ENCODE measurements around the gene RUNX1. TPM values are rescaled to one million over a fixed set of nuclear protein-coding genes. Genes with fewer than 3 reads are reported as not detected.

Gene RUNX1
- total and polyA plus RNA-seq, 2 of the 13 experiments (the other 11 are each of a cell fraction or from before 2014, with no cell fraction given) = 5.4 to 6.4 TPM

- TF ChIP-seq ZNF142 (CRISPR knock-in tag; IDR thresholded peaks at IDR 0.05) = 0 out of 2 replicates have a peak, but pooled peaks have one; percentile 40
- TF ChIP-seq KDM5A (IDR thresholded peaks at IDR 0.05; ENCODE audit: borderline replicate concordance, low read length) = no peak
- TF ChIP-seq TSC22D2 (CRISPR knock-in tag; IDR thresholded peaks at IDR 0.05; ENCODE audit: borderline replicate concordance) = no peak
- no peak for TF ChIP-seq KLF16 (CRISPR knock-in tag; IDR thresholded peaks at IDR 0.05)
- TF ChIP-seq ATRX (CRISPR knock-in tag; IDR thresholded peaks at IDR 0.05; ENCODE audit: borderline replicate concordance) = no peak
- no peak for TF ChIP-seq NFE2L2 (IDR thresholded peaks at IDR 0.05; ENCODE audit: low read length)
- no peak for TF ChIP-seq ZNF552 (CRISPR knock-in tag; IDR thresholded peaks at IDR 0.05; ENCODE audit: borderline replicate concordance)
- TF ChIP-seq ZKSCAN8 (CRISPR knock-in tag; IDR thresholded peaks at IDR 0.05; ENCODE audit: borderline replicate concordance) = no peak
- TF ChIP-seq ZNF576 (CRISPR knock-in tag; IDR thresholded peaks at IDR 0.05) = no peak
- no peak for TF ChIP-seq ZNF562 (CRISPR knock-in tag; IDR thresholded peaks at IDR 0.05; ENCODE audit: borderline replicate concordance)
- no peak for TF ChIP-seq ZSCAN12 (CRISPR knock-in tag; IDR thresholded peaks at IDR 0.05)
- TF ChIP-seq MAF1 (CRISPR knock-in tag; IDR thresholded peaks at IDR 0.05; ENCODE audit: borderline replicate concordance) = no peak
- TF ChIP-seq ZZZ3 (CRISPR knock-in tag; IDR thresholded peaks at IDR 0.05; ENCODE audit: borderline replicate concordance) = no peak
- no peak for TF ChIP-seq ZUFSP (CRISPR knock-in tag; IDR thresholded peaks at IDR 0.05; ENCODE audit: borderline replicate concordance)
- no peak for TF ChIP-seq NPAS2 (CRISPR knock-in tag; IDR thresholded peaks at IDR 0.05; ENCODE audit: borderline replicate concordance)
- no peak for TF ChIP-seq NFYC (CRISPR knock-in tag; IDR thresholded peaks at IDR 0.05)
- TF ChIP-seq SPEN (CRISPR knock-in tag; IDR thresholded peaks at IDR 0.05; ENCODE audit: low read depth) = no peak; the same call in 1 of the 2 replicates
- peak; percentile 66 for TF ChIP-seq HNRNPH1 (optimal IDR thresholded peaks at IDR 0.05; ENCODE audit: low read depth, low read length)
- TF ChIP-seq ELF1 (CRISPR knock-in tag; IDR thresholded peaks at IDR 0.05) = no peak
Measured at GRCh38 chr21:34886240-34887104, 162.6 kb downstream of the RUNX1 start (continued).

All from HepG2 (cell line).